Activated naive CD8-positive, alpha-beta T cell treated with anti-CD3 and anti-CD28 coated beads, Interleukin-2, amount 10 ng/mL, durations not matched to agents 7 days and 5 days (primary cell): ENCODE data around the gene INPP5J. TPM values are rescaled to one million over a fixed set of nuclear protein-coding genes. Genes with fewer than 3 reads are reported as not detected.
"Not testable (repeated sequence)": the region's sequence is repeated elsewhere in the genome, so short reads cannot be mapped to it uniquely, and the experiment has no call there.

Source experiments
- ATAC-seq: fragments of 150-1000 bp; cut with Tn5 transposase; one replicate; pipeline ENCODE4 v1.10.0; 2021; ENCODE audit warnings: low read depth, moderate library complexity
- POLR2A ChIA-PET: fragments of 350-600 bp; sonication (Branson Sonifier 250); formaldehyde crosslinking; loops from one replicate; lab custom pipeline; 2021; ENCODE audit warnings: antibody characterized with exemption; lab: Charles Lee
- DNase-seq: peaks from one replicate; pipeline ENCODE4 v3.0.0; 2021
- H3K27ac Mint-ChIP-seq: one replicate; pipeline ENCODE4 v1.8.0; 2022; ENCODE audit warnings: mild to moderate bottlenecking, mixed read lengths
- H3K27me3 Mint-ChIP-seq: one replicate; pipeline ENCODE4 v1.8.0; 2022; ENCODE audit warnings: mild to moderate bottlenecking, moderate library complexity, mixed read lengths
- H3K36me3 Mint-ChIP-seq: one replicate; pipeline ENCODE4 v1.8.0; 2021; ENCODE audit warnings: mild to moderate bottlenecking, mixed read lengths
- H3K4me1 Mint-ChIP-seq: one replicate; pipeline ENCODE4 v1.8.0; 2021; ENCODE audit warnings: mixed read lengths
- H3K4me3 Mint-ChIP-seq: one replicate; pipeline ENCODE4 v1.8.0; 2022; ENCODE audit warnings: mild to moderate bottlenecking, moderate library complexity, mixed read lengths
- H3K9me3 Mint-ChIP-seq: one replicate; pipeline ENCODE4 v1.8.0; 2021; ENCODE audit warnings: mixed read lengths
- microRNA-seq: library from miRNA; unstranded; fragments of <30 nt; microRNA quantifications from one replicate; pipeline ENCODE4 v1.2.0, GENCODE V29; 2022
- total RNA-seq, 2 experiments: library from RNA; stranded (reverse); gene quantifications; one replicate each; pipeline ENCODE4 v1.2.3, GENCODE V29; 2021

INPP5J gene
- total RNA-seq, 2 experiments from 2014 or later, result 0.31 to 0.39 TPM

DNA sequence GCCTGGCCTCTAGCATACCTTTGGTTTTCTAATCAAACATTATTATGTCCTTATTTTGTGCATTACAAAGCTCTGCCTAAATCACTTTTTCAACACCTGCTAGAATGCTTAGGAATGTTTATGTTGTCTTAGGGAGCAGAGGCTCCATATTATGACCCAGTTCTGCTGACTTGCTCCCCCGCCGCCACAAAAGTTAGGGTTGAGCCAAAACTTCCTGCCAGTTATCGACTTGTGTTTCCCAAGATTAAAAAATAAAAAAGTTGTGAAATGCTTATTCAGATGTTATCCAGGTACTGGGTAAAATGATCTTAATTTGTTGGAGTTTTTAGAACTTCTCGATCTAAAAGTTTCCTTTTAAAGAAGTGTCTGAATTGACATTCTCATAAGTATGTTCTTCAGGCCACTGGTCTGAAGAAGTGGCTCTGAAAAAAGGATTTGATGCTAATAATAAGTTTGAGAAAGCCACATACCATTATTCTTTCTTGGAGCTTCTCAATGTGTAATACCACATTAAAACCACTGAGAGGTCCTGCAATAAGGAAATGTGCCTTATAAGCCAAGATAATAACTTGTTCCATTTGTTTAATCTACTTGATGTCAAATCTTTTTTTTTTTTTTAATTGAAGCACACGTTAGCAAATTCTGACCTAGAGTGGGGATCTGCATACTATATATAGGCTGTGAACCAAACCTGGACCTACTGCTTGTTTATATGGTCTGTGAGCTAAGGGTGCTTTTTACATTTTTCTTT, 39.4 kb downstream of the INPP5J start:
- POLR2A ChIA-PET, result interaction anchor here (0.7 to 1.0 kb wide), 2 partner anchors 10 to 131 kb away, joined by 3 read pairs; no protein-coding TSS in a partner anchor
- ATAC-seq (no peak), DNase-seq (no peak)
- H3K27ac Mint-ChIP-seq, result no peak overlapping the region
- H3K4me3 Mint-ChIP-seq, result peak overlapping the region; percentile 48
- H3K27me3 Mint-ChIP-seq, result peaks cover 8% of the 10 kb centered on the region
- no peaks in the 10 kb centered on the region for H3K9me3 Mint-ChIP-seq
- H3K4me1 Mint-ChIP-seq, result peaks cover 22% of the 10 kb centered on the region
- H3K36me3 Mint-ChIP-seq, result peaks cover 13% of the 10 kb centered on the region

DNA sequence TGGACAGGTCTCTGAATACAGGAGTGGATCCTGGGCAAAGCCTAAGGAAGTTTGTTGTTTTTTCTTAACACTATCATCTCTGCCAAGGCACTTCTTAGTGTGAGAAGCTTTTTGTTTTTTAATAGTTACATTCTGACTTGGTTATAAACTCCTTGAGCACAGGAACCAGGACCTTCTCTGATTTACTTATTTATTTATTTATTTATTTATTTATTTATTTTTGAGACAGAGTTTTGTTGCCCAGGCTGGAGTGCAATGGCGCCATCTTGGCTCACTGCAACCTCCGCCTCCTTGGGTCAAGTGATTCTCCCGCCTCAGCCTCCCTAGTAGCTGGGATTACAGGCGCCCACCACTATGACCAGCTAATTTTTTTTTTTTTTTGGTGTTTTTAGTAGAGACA, 48.2 kb downstream of the INPP5J start:
- H3K27me3 Mint-ChIP-seq, result no peaks in the 10 kb centered on the region
- no peak overlapping the region for H3K4me3 Mint-ChIP-seq
- POLR2A ChIA-PET, result no interaction called here
- H3K27ac Mint-ChIP-seq, result no peak overlapping the region
- peaks cover 9% of the 10 kb centered on the region for H3K4me1 Mint-ChIP-seq
- ATAC-seq (no peak), DNase-seq (no peak)
- peaks cover 19% of the 10 kb centered on the region for H3K36me3 Mint-ChIP-seq
- H3K9me3 Mint-ChIP-seq, result no peaks in the 10 kb centered on the region

DNA sequence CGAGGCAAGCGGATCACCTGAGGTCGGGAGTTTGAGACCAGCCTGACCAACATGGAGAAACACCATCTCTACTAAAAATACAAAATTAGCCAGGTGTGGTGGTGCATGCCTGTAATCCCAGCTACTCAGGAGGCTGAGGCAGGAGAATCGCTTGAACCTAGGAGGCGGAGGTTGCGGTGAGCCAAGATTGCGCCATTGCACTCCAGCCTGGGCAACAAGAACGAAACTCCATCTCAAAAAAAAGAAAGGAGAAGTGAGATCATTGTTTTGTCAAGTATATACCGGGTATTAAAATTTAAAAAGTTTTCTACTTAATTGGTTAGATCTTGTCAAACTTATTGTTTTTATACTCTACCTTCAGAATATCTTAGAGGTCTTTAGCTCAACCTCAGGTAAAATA, 49.0 kb downstream of the INPP5J start:
- H3K9me3 Mint-ChIP-seq, H3K4me1 Mint-ChIP-seq, POLR2A ChIA-PET, H3K27ac Mint-ChIP-seq, DNase-seq, H3K27me3 Mint-ChIP-seq, H3K4me3 Mint-ChIP-seq, ATAC-seq: not testable (repeated sequence)
- peaks cover 15% of the 10 kb centered on the region for H3K36me3 Mint-ChIP-seq

DNA sequence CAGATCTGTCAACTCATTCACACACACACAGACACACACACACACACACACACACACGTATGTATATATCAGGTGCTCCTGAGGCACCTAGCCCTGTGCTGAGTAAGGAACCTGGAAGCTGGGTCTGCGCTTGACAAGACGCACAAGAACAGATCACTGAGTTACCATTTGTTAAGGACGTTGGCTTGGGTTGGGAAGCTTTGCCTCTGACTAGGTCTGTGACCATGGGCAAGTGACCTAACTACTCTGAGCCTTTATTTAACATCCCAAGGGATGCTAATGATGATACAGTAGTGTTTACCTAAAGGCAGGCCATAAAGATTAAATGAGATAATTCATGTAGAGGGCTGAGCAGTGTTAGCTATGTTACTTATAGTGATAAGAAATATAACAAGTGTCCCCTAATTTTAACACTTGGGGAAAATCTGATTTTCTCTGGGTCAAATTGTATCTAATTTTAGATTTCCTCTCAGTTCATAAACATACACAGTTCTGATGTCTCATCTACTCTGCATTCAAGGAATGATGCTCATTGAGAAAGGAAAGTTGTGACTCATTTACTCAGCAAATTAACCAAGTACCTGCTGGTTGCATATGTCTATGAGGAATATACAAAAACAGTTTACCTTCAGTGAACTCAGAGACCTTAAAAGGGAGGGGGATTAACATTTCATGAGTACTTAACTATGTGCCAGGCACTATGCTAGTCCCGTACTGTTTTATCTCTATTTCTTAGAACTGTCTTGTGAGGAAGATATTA, 50.8 kb downstream of the INPP5J start:
- Mint-ChIP-seq H3K27ac (no peak overlapping the region), H3K9me3 (no peaks in the 10 kb centered on the region), H3K27me3 (no peaks in the 10 kb centered on the region), H3K36me3 (peaks cover 11% of the 10 kb centered on the region), H3K4me1 (peaks cover 3% of the 10 kb centered on the region), H3K4me3 (no peak overlapping the region)
- no peak for DNase-seq
- peak; percentile 33 for ATAC-seq
- POLR2A ChIA-PET, result no interaction called here

DNA sequence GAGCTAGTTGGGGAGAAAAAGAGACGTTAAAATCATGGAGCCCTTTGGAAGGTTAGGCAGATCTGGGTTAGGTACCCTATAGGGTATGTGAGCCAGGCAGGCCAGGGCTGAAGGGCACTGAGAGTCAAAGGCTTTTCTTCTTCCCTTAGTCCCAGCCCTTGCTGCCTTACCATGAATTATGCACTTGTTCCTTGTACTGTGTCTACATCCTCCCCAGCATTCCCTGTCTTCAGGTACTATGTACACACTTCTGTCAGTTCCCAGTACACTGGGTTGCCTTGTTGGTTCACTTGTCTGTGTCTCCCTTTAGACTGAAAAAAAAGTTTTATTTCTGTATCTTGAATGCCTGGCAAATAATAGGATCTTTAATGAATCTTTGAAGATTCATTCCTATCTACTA, 54.2 kb downstream of the INPP5J start:
- POLR2A ChIA-PET, result no interaction called here
- peaks cover 9% of the 10 kb centered on the region for H3K4me1 Mint-ChIP-seq
- no peak overlapping the region for H3K4me3 Mint-ChIP-seq
- H3K36me3 Mint-ChIP-seq, result peaks cover 13% of the 10 kb centered on the region
- no peak overlapping the region for H3K27ac Mint-ChIP-seq
- no peaks in the 10 kb centered on the region for H3K27me3 Mint-ChIP-seq
- peaks cover 2% of the 10 kb centered on the region for H3K9me3 Mint-ChIP-seq
- no peak for ATAC-seq
- DNase-seq, result no peak

DNA sequence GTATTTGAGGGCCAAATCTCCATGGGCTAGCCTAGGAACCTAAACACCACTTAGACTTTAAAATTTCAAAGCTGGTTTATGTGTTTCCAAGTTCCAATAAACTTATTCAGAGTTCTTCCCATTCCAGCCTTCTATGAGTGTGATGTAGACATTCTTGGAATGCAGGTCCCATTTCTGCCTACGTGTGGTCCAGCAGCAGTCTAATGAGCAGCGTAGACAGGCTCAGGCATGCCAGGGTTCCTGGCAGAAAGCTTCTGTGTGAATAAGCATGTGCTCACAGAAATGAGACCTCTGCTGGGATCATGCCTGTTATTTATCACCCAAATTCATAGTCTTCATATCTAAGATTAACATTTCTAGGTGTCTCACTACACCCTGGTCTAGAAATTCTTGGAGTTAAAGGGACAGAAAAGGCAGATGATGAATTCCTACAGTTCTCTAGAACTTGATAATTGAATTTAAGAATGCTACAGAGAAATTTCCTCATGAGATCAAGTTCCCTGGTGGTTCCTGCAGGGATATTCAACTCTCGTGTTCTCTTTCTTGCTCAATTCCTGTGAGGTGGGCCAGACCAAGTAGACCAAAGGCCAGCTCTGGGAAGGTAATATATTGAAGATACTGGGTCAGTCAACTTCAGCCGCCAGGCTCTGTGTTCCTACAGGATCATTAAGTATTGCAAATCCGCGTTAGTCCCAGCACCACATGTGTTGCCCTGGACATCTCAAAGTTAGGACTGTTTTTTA, 54.8 kb downstream of the INPP5J start:
- H3K36me3 Mint-ChIP-seq, result peaks cover 14% of the 10 kb centered on the region
- no peaks in the 10 kb centered on the region for H3K27me3 Mint-ChIP-seq
- H3K9me3 Mint-ChIP-seq, result peaks cover 2% of the 10 kb centered on the region
- DNase-seq, result no peak
- ATAC-seq, result no peak
- H3K4me1 Mint-ChIP-seq, result peaks cover 9% of the 10 kb centered on the region
- H3K4me3 Mint-ChIP-seq, result no peak overlapping the region
- POLR2A ChIA-PET, result interaction anchor here (0.6 kb wide), 1 partner anchor 21 kb away, joined by 6 read pairs; no protein-coding TSS in a partner anchor
- H3K27ac Mint-ChIP-seq, result no peak overlapping the region

DNA sequence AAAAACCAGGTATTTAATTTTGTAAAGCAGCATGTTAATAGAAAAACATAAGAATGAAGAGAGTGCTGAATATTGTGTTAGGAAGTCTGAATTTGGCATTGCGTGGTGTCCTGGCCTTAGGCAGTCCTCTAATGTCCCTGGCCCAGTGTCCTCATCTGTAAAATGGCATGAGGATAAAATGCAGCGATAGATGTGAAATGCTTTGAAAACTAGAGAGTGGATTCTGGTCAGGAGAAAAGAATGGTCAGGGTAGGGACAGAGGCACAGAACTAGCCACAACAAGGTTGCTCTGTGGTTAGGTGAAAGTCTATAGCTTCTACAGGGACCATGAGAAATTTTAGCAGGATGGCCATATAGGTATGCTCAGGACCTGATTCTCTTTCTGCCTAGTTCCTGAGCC, 56.1 kb downstream of the INPP5J start:
- Mint-ChIP-seq H3K9me3 (peaks cover 2% of the 10 kb centered on the region), H3K27ac (no peak overlapping the region), H3K4me3 (no peak overlapping the region), H3K27me3 (no peaks in the 10 kb centered on the region), H3K4me1 (peaks cover 6% of the 10 kb centered on the region), H3K36me3 (peaks cover 13% of the 10 kb centered on the region)
- POLR2A ChIA-PET, result no interaction called here
- ATAC-seq, result no peak
- no peak for DNase-seq

DNA sequence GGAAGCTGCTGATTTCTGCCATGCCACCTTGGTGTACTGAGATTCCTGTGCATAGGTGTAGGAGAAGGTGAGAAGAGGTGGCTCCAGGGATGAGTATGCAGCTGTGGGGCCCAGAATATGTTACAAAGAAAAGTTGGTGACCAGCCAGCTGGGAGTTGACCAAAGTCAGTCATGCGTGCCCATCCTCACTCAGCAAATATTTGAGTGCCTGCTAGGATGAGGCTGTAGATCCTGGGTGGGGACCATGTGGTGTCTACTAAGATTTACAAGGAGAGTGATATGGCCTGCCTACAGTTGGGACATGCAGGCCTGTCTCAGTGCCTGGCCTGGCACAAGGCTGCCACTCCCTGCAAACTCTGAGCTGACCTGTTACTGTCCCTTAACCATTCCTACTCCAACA, 56.6 kb downstream of the INPP5J start:
- no peak overlapping the region for H3K4me3 Mint-ChIP-seq
- no peak for ATAC-seq
- no peak overlapping the region for H3K27ac Mint-ChIP-seq
- peaks cover 2% of the 10 kb centered on the region for H3K9me3 Mint-ChIP-seq
- peaks cover 5% of the 10 kb centered on the region for H3K4me1 Mint-ChIP-seq
- POLR2A ChIA-PET, result no interaction called here
- no peaks in the 10 kb centered on the region for H3K27me3 Mint-ChIP-seq
- H3K36me3 Mint-ChIP-seq, result peaks cover 12% of the 10 kb centered on the region
- no peak for DNase-seq

DNA sequence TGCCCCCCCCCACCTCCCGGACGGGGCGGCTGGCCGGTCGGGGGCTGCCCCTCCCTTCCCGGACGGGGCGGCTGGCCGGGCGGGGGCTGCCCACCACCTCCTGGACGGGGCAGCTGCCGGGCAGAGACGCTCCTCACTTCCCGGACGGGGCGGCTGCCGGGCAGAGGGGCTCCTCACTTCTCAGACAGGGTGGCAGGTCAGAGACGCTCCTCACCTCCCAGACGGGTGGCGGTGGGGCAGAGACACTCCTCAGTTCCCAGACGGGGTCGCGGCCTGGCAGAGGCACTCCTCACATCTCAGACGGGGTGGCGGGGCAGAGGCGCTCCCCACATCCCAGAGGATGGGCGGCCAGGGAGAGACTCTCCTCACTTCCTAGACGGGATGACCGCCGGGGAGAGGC, 61.2 kb downstream of the INPP5J start:
- POLR2A ChIA-PET, result no interaction called here
- Mint-ChIP-seq H3K27ac (no peak overlapping the region), H3K4me1 (peaks cover 3% of the 10 kb centered on the region), H3K9me3 (peaks cover 2% of the 10 kb centered on the region), H3K27me3 (no peaks in the 10 kb centered on the region), H3K4me3 (no peak overlapping the region), H3K36me3 (peaks cover 21% of the 10 kb centered on the region)
- ATAC-seq (no peak), DNase-seq (no peak)

Small RNAs within 50 kb of the gene (microRNA-seq; reads per million reads assigned to microRNA genes)
- gene MIR3928, result 5.6 reads per million

Other genes starting within 250 kb of the INPP5J start
- gene MORC2, start 154.2 kb upstream of the INPP5J start, total RNA-seq, result 10 to 100 TPM; 27.9 to 32.6 TPM
- 100 to 1,000 TPM in 1 of 2 experiments, 10 to 100 TPM in 1; 94.7 to 100 TPM for gene TUG1, start 153.7 kb upstream of the INPP5J start, total RNA-seq
- 10 to 100 TPM; 39.9 to 45.8 TPM for gene SMTN, start 41.6 kb upstream of the INPP5J start, total RNA-seq
- 10 to 100 TPM; 17.3 to 24.6 TPM for gene SELENOM, start 15.4 kb upstream of the INPP5J start, total RNA-seq
- gene PLA2G3, start 17.5 kb downstream of the INPP5J start, total RNA-seq, result not detected
- gene RNF185, start 37.2 kb downstream of the INPP5J start, total RNA-seq, result 10 to 100 TPM; 21.8 to 22.4 TPM
- 10 to 100 TPM; 38.9 to 39.9 TPM for gene LIMK2, start 89.3 kb downstream of the INPP5J start, total RNA-seq
- gene PIK3IP1, start 169.5 kb downstream of the INPP5J start, total RNA-seq, result 100 to 1,000 TPM; 110 to 125 TPM
- gene PATZ1, start 223.4 kb downstream of the INPP5J start, total RNA-seq, result 10 to 100 TPM; 36.2 to 37.2 TPM